Smooth muscle cell (in vitro differentiated cells): Measurements from ENCODE around the gene FAM110D. TPM values are rescaled to one million over a fixed set of nuclear protein-coding genes. Genes with fewer than 3 reads are reported as not detected.

Experiments used
- DNase-seq: peaks from one replicate; lab custom pipeline; 2025; ENCODE audit not compliant: unreplicated experiment; lab: John Stamatoyannopoulos, UW
- H2AFZ ChIP-seq: fragments of 200-600 bp; sonication (generic); 2 replicates; pipeline ENCODE4 v1.6.0; 2016; ENCODE audit warnings: antibody characterized with exemption, low read depth, mild to moderate bottlenecking
- H3F3A ChIP-seq: fragments of 200-600 bp; sonication (generic); 2 replicates; pipeline ENCODE4 v1.6.0; 2017; ENCODE audit warnings: antibody characterized with exemption, low read depth
- H3K27ac ChIP-seq: fragments of 200-600 bp; sonication (generic); 2 replicates; pipeline ENCODE4 v1.5.1; 2016; ENCODE audit warnings: low read depth, mild to moderate bottlenecking
- H3K27me3 ChIP-seq: fragments of 200-600 bp; sonication (generic); 2 replicates; pipeline ENCODE4 v1.6.1; 2016; ENCODE audit warnings: low read depth, mild to moderate bottlenecking
- H3K36me3 ChIP-seq: fragments of 200-600 bp; sonication (generic); 2 replicates; pipeline ENCODE4 v1.5.1; 2016; ENCODE audit warnings: low read depth
- H3K4me1 ChIP-seq: fragments of 200-600 bp; sonication (generic); 2 replicates; pipeline ENCODE4 v1.5.1; 2016; ENCODE audit warnings: low read depth
- H3K4me2 ChIP-seq: fragments of 200-600 bp; sonication (generic); 2 replicates; pipeline ENCODE4 v1.6.0; 2016; ENCODE audit warnings: mild to moderate bottlenecking
- H3K4me3 ChIP-seq: fragments of 200-600 bp; sonication (generic); 2 replicates; pipeline ENCODE4 v1.5.1; 2016; ENCODE audit warnings: mild to moderate bottlenecking
- H3K79me2 ChIP-seq: fragments of 200-600 bp; sonication (generic); 2 replicates; pipeline ENCODE4 v1.6.0; 2016; ENCODE audit warnings: low read depth, mild to moderate bottlenecking
- H3K9ac ChIP-seq: fragments of 200-600 bp; sonication (generic); 2 replicates; pipeline ENCODE4 v1.6.0; 2016; ENCODE audit warnings: low read depth
- H3K9me3 ChIP-seq: fragments of 200-600 bp; sonication (generic); replicated peaks from 2 replicates; pipeline ENCODE4 v1.5.1; 2016; ENCODE audit warnings: low read depth
- H4K20me1 ChIP-seq: fragments of 200-600 bp; sonication (generic); 2 replicates; pipeline ENCODE4 v1.6.0; 2016; ENCODE audit warnings: low read depth
- CTCF ChIP-seq: fragments of 200-600 bp; sonication (generic); IDR thresholded peaks from 2 replicates; pipeline ENCODE4 v1.5.1; 2017; ENCODE audit warnings: borderline replicate concordance, mild to moderate bottlenecking, antibody characterized with exemption; ENCODE audit not compliant: insufficient read depth, poor library complexity, severe bottlenecking
- WGBS: methylation state at CpG from one replicate; pipeline ENCODE4 v1.1.7; 2016; ENCODE audit warnings: low lambda C conversion rate; 5-methylcytosine and 5-hydroxymethylcytosine counted together
- polyA plus RNA-seq: library from polyadenylated mRNA; unstranded; fragments of >200 nt; fragmentation: Nextera tagmentation; extraction: Ambion mirVana; gene quantifications from 2 replicates; pipeline ENCODE4 v1.2.1, GENCODE V29; 2016
- total RNA-seq: library from RNA; depleted of rRNA; stranded (reverse); fragments of >200 nt; gene quantifications from 2 replicates; pipeline ENCODE4 v1.2.3, GENCODE V29; 2014

FAM110D gene
- total and polyA plus RNA-seq, 2 experiments from 2014 or later: not detected

- Histone ChIP-seq H3K27me3 (no peaks in the 10 kb centered on the region), H3F3A (no peaks in the 10 kb centered on the region), H3K79me2 (no peaks in the 10 kb centered on the region), H4K20me1 (no peaks in the 10 kb centered on the region), H2AFZ (no peak overlapping the region), H3K4me1 (no peaks in the 10 kb centered on the region), H3K4me3 (no peak overlapping the region), H3K9ac (no peak overlapping the region), H3K9me3 (no peaks in the 10 kb centered on the region), H3K27ac (no peak overlapping the region), H3K4me2 (no peak overlapping the region), H3K36me3 (no peaks in the 10 kb centered on the region)
- 88% methylated on average over 7 of the region's 7 CpGs for WGBS
- DNase-seq: no peak
- TF ChIP-seq CTCF: no peak
Measured at GRCh38 chr1:26189751-26190275, 30.9 kb downstream of the FAM110D start.

DNA sequence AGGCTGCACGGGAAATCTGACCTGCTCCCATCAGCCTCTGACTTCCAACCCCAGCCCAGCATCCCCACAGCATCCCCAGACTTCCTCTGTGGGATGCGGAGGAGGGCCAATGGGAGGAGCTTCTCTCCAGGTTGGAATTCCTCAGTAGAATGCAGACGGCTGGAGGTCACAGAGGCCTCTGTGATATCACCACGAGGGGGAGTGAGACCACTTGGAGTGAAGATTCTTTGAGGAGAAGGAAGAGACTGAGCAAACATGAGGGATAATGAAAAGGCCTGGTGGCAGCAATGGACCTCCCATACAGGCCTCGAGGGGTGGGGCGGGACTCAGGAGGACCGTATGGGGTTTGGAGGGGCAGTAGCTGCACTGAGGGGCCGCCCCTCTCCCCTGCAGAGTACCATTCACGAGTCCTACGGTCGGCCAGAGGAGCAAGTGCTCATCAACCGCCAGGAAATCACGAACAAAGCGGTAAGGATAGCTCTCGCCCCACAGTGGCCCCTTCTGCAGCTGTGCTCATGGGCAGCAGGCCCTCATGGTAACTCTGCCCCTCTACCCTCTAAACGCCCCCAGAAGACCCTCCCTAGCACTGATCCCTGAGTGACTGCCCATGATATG lies 31.6 kb downstream of the FAM110D start, which contains the start of gene CATSPER4:
Gene CATSPER4 (plus strand): TSS at position 230 of the 615 bp plus-strand sequence. CDS start 26 bp downstream, at position 256.
- H2AFZ ChIP-seq: no peak within 1 kb of the TSS
- no peak within 1 kb of the TSS for H3K27ac ChIP-seq
- H3K9me3 ChIP-seq: no peaks in the 10 kb centered on the region
- no peaks in the 10 kb centered on the region for H3K27me3 ChIP-seq
- peak; percentile 40 for TF ChIP-seq CTCF
- no peaks in the 10 kb centered on the region for H3K79me2 ChIP-seq
- no peak for DNase-seq
- H3F3A ChIP-seq: no peaks in the 10 kb centered on the region
- no peaks in the 10 kb centered on the region for H3K4me1 ChIP-seq
- H4K20me1 ChIP-seq: no peaks in the 10 kb centered on the region
- 40% methylated on average over 16 of the region's 16 CpGs for WGBS
- no peak within 1 kb of the TSS for H3K4me3 ChIP-seq
- no peak within 1 kb of the TSS for H3K4me2 ChIP-seq
- no peak within 1 kb of the TSS for H3K9ac ChIP-seq
- H3K36me3 ChIP-seq: no peaks in the 10 kb centered on the region

DNA sequence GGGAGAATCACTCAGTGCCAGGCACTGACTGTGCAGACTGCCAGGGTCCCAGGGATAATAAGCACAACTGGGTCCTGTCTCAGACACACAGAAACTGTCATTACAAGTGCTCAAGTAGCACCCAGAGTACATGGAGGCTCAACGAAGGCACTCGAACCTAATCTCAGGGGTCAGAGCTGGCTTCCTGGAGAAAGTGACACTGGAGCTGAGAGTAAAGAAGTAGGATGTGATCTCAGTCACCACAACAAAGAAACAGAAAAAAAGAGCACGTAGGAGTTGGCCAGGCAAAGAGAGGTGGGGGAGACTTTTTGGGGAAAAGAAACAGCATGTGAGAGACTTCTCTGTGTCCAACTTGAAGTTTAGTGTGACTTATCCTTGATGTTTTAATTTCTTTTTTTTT lies 32.9 kb downstream of the FAM110D start:
- WGBS: 85% methylated on average over 3 of the region's 3 CpGs
- H3K9ac ChIP-seq: no peak overlapping the region
- no peaks in the 10 kb centered on the region for H3K4me1 ChIP-seq
- H2AFZ ChIP-seq: no peak overlapping the region
- no peaks in the 10 kb centered on the region for H3K79me2 ChIP-seq
- H4K20me1 ChIP-seq: no peaks in the 10 kb centered on the region
- no peaks in the 10 kb centered on the region for H3K27me3 ChIP-seq
- H3K9me3 ChIP-seq: no peaks in the 10 kb centered on the region
- H3K4me2 ChIP-seq: no peak overlapping the region
- H3K27ac ChIP-seq: no peak overlapping the region
- DNase-seq: no peak
- H3K4me3 ChIP-seq: no peak overlapping the region
- H3F3A ChIP-seq: no peaks in the 10 kb centered on the region
- no peaks in the 10 kb centered on the region for H3K36me3 ChIP-seq
- TF ChIP-seq CTCF: no peak

GRCh38 chr1:26195805-26196204 lies 36.9 kb downstream of the FAM110D start:
- no peak for DNase-seq
- Histone ChIP-seq H2AFZ (no peak overlapping the region), H3K27ac (no peak overlapping the region), H3K9me3 (no peaks in the 10 kb centered on the region), H3K4me3 (no peak overlapping the region), H3F3A (no peaks in the 10 kb centered on the region), H3K36me3 (no peaks in the 10 kb centered on the region), H3K4me2 (no peak overlapping the region), H3K4me1 (no peaks in the 10 kb centered on the region), H4K20me1 (no peaks in the 10 kb centered on the region), H3K27me3 (no peaks in the 10 kb centered on the region), H3K79me2 (no peaks in the 10 kb centered on the region), H3K9ac (no peak overlapping the region)
- TF ChIP-seq CTCF: no peak
- WGBS: 96% methylated on average over 3 of the region's 3 CpGs
